SK-N-MC (cell line): Measurements from ENCODE around the gene CCDC141.
"Not testable (repeated sequence)": the region's sequence is repeated elsewhere in the genome, so short reads cannot be mapped to it uniquely, and the experiment has no call there.

ENCODE experiments used
- EZH2 ChIP-seq: fragments of 200-600 bp; sonication (generic); IDR thresholded peaks from one replicate; pipeline ENCODE4 v1.6.1; 2017; ENCODE audit warnings: antibody characterized with exemption
- FOXP2 ChIP-seq: optimal IDR thresholded peaks from 2 replicates; pipeline ENCODE3; 2011; ENCODE audit warnings: mild to moderate bottlenecking, moderate library complexity; ENCODE audit not compliant: insufficient read depth; ENCODE audit errors: extremely low read length, control extremely low read depth
- POLR2AphosphoS5 ChIP-seq: IDR thresholded peaks from 2 replicates; pipeline ENCODE4 v1.6.1; 2012; ENCODE audit warnings: mild to moderate bottlenecking, low read depth, low read length, borderline replicate concordance

- TF ChIP-seq POLR2AphosphoS5, EZH2, FOXP2: not testable (repeated sequence)
These were observed 60.5 kb downstream of the CCDC141 start for GRCh38 chr2:178989424-178989823.
